NCI-H345 treated with DMSO at 0.1 percent for 48 hours (cell line): ENCODE measurements around the gene CORO6.

Experiments
- DNase-seq: peaks from one replicate; lab custom pipeline; 2025; ENCODE audit not compliant: unreplicated experiment; lab: John Stamatoyannopoulos, UW

The CORO6 gene

GRCh38 chr17:29633886-29634285, 11.2 kb upstream of the CORO6 start:
- no peak for DNase-seq

DNA sequence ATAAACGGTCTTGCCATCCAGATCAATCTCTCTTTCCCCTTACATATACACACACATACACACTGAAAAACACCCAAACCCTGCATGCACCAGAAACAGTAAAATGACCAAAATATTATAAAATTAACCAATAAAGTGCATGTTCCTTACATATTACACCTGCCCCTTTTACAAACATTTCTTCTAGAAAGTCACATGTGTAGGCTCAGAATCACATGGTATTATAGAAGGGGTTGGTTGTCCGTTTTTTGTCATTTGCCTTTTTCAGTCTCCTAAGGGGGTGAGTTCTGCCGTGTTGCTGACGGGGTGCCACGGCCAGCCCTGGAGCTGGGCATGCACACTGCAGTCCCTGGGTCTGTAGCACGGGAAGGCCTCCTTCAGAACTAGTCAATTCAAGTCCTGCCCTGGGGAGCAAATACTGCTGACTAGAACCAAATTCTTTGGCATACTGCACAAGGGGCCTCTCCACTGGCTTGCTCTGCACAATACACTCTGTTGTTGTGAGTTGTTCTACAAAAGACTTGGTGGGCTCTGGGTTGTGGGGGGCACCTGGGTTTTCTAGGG, 8.0 kb upstream of the CORO6 start:
- DNase-seq, result no peak

GRCh38 chr17:29629839-29630238, 7.1 kb upstream of the CORO6 start:
- DNase-seq, result no peak

DNA sequence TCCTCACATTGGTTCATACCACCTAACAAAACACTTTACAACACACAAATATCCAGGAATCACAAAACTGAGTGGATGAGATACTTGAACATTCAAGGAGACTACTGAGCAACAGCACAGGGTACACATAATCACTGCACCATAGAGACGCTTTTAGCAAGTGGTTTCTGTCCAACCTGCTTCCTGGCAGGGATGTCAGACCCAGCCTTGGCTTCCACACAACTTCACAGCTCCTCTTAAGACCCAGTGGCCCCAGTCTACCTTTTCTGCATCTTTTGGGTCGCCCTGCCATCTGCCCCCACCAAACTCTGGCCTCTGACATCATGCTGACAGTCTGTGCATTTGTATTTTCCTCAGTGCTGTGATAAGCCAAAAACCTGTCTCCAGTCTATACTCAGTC, 5.9 kb upstream of the CORO6 start:
- DNase-seq, result no peak

- DNase-seq, result no peak
Observed at GRCh38 chr17:29627951-29628350, 5.2 kb upstream of the CORO6 start.

DNA sequence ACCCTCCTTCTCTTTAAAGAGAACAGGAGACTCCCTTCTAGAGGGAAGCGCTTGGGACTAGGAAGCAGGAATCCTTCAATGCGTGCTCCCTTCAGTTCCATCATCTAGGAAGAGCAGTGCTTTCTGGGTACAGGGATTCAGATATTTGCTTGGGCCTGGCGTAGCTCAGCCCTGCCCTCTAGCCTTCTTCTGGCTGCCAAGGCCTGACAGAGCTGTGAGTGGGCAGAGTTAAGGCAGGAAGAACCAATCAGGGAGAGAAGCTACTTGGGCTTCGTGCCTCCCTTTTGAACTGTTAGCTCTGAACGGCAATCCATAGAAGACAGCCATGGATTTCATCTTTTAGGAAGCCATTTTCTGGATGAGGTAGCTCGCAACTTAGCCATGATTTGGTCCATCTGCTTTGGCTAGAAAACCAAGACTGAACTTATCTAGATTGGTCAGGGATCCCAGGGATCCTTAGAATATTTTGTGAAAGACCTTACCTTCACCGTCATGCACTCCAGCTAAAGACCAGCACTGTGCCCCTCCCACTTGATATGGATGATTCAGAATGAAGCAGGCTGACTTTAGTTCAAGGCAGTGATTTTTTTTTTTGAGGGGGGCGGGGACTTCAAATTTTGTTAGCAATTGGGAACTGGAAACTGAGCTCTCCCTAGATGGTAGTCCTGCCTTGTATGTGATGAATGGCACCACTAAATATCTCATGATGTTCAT, 2.5 kb upstream of the CORO6 start:
- no peak for DNase-seq

DNA sequence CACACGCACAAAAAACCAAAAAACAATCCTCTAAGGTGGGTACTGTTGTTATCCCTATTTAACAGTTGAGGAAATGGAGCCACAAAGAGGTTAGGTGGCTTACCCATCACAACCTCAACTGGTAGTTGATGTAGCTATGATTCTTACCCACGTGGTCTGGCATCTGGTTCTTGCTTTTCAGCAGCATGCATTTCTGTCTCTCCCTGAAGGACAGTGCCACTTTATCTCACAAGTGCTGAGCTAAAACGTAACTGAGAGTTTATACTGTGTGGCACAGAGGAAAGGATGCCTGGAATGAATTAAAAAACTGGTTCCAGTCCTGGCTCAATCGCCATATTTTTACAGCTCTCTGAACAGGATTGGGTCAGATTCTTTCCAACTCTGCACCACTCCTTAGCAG, 1.9 kb upstream of the CORO6 start:
- no peak for DNase-seq

DNA sequence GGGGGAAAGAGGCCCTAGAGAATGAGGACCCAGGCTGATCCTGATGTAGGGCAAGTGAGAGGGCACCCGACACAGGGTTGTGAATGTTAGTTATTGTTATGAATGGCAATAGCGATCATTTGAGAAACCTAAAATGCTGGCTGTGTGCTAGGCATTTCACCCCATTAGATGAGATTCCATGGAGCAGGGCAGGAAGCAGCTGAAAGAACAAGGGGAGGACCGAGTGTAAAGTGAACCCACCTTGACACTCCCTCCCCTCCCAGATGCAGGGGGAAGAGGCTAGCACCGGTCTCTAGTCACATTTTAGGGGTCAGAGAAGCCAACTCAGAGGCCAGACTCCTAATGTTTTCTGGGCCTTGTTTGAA, 553 bp upstream of the CORO6 start:
- no peak for DNase-seq

DNA sequence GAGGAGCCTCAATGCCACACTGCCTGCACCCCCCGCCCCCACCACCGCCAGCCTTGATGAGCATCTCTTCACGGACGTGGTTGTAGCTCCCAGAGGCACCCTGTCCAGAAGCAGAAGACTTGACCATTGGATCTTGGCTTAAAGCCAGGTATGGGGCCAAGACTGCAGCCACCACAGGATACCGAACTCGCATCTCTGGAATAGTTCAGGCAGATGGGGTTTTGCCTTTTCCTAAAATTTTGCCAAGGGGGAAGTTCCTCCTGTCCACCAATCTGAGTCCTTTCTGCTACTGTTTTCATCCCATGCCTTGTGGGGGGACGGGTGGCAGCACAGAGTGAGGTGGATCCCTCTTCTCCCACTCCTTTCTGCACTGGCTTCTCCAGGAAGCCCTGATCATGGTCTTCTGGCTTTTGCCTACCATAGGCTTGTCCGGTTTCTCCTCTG, 939 bp downstream of the CORO6 start:
- DNase-seq, result no peak

GRCh38 chr17:29620779-29621500, 1.8 kb downstream of the CORO6 start:
- no peak for DNase-seq

- no peak for DNase-seq
Observed at GRCh38 chr17:29620271-29620670, 2.4 kb downstream of the CORO6 start.

- no peak for DNase-seq
Observed at GRCh38 chr17:29619251-29619650, 3.5 kb downstream of the CORO6 start.

GRCh38 chr17:29618272-29619065, 4.2 kb downstream of the CORO6 start:
- DNase-seq, result no peak

DNA sequence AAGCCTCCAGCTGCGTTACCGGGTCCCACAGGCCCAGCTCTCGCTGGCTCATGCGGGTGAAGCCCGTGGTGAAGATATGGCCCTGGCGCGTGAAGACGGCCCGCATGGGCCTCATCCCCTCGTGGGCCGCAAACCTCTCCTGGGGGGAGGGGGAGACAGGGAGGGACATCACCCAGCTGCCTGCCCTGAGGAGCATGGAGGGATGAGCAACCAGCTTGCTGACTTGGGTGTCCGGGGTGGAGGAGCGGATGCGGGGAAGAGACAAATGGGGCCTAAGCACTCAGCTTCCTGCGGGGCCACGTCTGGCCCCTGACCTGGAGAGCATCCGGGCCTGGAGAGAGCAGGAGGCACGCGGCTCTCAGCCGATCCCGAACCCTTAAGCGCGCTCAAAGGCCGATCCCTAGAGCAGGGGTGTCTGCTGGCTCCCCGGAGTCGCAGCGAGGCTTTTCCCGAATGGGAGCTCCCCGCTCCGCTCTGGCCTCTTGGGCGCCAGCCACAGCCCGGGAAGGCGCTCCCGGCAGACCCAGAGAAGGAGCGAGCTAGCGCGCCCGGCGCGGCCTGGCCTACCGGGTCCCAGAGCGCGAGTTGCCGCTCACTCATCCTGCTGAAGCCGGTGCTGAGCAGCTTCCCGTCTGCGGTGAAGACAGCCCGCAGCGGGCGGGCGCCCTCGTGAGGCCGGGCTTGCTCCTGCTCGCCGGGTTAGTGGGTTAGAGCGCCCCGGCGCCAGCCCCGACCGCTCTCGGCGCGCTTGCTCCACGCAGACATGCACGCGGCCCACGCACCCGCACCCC, 5.0 kb downstream of the CORO6 start:
- peak; percentile 29 for DNase-seq

GRCh38 chr17:29617125-29617480, 5.6 kb downstream of the CORO6 start:
- peak; percentile 74 for DNase-seq

DNA sequence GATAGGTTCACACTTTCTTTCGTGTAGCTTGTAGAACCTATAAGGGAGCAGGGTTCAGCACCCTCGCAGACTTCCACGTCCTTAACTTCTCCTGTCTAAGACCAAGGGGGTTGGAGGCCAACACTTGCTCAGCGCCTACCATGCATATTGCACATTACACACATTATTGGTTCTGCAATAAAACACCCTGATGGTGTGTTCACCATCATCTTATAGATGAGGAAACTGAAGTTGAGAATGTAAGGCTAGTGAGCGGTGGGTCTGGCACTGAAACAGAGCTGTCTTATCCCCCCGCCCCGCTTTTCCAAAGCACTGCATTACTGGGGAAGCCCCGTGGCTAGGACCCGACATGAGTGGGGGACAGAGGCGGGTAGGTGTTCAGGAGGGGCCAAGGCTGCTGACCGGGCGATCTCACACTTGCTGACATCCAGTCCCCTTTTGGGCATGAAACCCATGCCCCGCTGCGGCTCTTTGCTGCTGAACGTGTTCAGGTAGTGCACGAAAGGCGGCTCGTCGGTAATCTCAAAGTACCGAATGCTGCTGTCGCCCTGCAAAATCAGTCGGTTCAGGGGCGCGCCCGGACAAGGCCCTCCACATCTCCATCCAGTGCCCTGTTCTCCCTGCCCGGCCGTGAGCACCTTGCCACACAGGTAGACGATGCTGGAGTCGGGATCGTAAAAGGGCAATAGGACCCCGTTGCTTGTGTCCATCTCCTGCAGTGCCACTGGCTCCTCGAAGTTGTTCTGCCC, 6.2 kb downstream of the CORO6 start:
- peak; percentile 31 for DNase-seq

DNA sequence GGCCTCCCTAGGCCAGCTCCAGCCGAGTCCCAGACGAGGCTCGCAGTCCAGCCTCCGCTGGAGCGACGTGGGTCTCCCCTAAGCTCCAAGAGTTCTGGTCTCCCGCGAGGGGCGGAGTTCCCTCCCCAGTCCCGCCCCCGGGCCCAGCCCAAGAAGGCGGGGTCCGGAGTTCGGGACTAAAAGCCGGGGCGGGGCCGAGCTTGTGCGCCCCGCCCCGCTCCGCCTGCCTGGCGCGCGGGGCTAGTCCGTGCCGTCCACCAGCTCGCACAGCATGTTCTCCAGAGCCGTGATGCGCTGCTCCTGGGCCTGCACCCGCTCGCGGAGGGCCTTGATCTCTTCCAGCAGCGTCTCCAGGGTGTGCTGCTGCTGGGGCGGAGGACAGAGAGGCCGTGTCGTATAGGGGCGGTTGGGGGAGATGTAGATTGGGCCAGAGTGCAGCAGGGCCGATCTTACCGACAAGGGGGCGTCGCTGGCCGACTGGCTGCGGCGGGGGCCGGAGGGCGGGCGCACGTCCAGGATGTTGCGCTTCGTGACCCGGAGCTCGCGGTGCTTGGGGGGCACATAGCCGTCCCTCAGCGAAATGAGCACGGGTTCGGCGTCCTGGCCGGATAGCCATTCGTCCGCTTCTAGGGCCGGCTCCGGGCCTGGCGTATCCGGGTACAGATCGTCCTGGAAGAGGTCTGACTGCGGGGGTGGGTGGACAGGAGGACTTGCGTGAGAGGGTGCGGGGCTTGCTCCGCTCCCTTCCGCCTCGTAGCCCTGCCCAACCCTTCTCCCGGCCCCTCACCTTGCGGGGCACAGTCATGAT, 7.0 kb downstream of the CORO6 start:
- DNase-seq, result peak; percentile 67

- DNase-seq, result no peak
Observed at GRCh38 chr17:29615048-29615385, 7.7 kb downstream of the CORO6 start.

DNA sequence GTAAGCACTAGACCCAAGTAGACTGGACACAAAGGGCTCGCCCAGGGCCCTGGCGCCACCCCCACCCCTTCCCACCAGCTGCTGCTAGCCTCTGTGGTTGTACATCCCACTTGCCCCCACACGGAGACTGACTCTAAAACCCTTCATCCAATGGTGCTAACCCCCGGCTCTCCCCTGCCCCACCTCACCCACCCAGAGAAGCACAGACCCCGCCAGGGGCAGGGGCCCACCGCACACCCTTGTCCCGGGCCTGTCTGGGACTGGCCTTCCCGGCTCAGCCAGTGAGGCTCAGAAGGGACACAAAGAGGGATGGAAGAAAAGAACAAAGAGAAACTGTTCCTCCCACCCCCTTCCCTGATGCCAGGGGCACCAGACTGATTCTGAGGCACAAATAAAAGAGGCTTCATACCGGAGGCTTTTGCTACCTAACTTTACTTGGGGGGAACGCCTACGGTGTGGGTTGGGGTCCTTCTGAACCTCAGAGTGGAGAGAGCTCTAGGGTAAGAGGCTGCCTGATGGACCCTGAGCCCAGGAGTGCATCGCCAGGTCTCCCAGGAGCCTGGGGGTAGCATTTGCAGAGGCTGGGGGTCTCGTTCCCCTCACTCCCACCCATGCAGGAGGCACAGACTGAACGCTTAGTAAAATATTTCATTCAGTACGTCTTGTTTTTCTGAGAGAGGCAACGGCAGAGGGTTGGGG, 8.2 kb downstream of the CORO6 start:
- DNase-seq, result no peak
